Endothelial cell (in vitro differentiated cells): Measurements from ENCODE around the gene CCL25. TPM values are rescaled to one million over a fixed set of nuclear protein-coding genes. Genes with fewer than 3 reads are reported as not detected.
"Not testable (repeated sequence)": the region's sequence is repeated elsewhere in the genome, so short reads cannot be mapped to it uniquely, and the experiment has no call there.

Experiments
- DNase-seq: peaks from one replicate; pipeline ENCODE4 v3.0.0; 2021; ENCODE audit warnings: low spot score
- H3K27ac Mint-ChIP-seq: one replicate; pipeline ENCODE4 v1.8.0; 2021; ENCODE audit warnings: mixed read lengths, inconsistent platforms; ENCODE audit not compliant: unreplicated experiment
- H3K27me3 Mint-ChIP-seq: one replicate; pipeline ENCODE4 v1.8.0; 2021; ENCODE audit warnings: mild to moderate bottlenecking, moderate library complexity, mixed read lengths, inconsistent platforms; ENCODE audit not compliant: unreplicated experiment
- H3K36me3 Mint-ChIP-seq: one replicate; pipeline ENCODE4 v1.8.0; 2021; ENCODE audit warnings: mild to moderate bottlenecking, low read depth, mixed read lengths, inconsistent platforms; ENCODE audit not compliant: unreplicated experiment
- H3K4me1 Mint-ChIP-seq: one replicate; pipeline ENCODE4 v1.8.0; 2021; ENCODE audit warnings: mild to moderate bottlenecking, mixed read lengths, inconsistent platforms; ENCODE audit not compliant: unreplicated experiment
- H3K4me3 Mint-ChIP-seq: one replicate; pipeline ENCODE4 v1.8.0; 2021; ENCODE audit warnings: mild to moderate bottlenecking, mixed read lengths, inconsistent platforms; ENCODE audit not compliant: unreplicated experiment
- H3K9me3 Mint-ChIP-seq: one replicate; pipeline ENCODE4 v1.8.0; 2021; ENCODE audit warnings: mixed read lengths, inconsistent platforms; ENCODE audit not compliant: unreplicated experiment
- total RNA-seq: library from RNA; stranded (reverse); fragmentation: NEBNext Ultra II Directional; extraction: Animal tissue kit (Norgen Biotek cat#: 25700); gene quantifications from one replicate; pipeline ENCODE4 v1.2.1, GENCODE V29; 2021; ENCODE audit not compliant: unreplicated experiment
- TF ChIP-seq, protein P1 (sequence below): fragments of 200-600 bp; sonication (generic); IDR thresholded peaks from one replicate; pipeline ENCODE4 v1.5.0; 2021; ENCODE audit warnings: antibody characterized with exemption; ENCODE audit not compliant: unreplicated experiment

Gene CCL25
- total RNA-seq, 1 donor from 2014 or later: not detected

DNA sequence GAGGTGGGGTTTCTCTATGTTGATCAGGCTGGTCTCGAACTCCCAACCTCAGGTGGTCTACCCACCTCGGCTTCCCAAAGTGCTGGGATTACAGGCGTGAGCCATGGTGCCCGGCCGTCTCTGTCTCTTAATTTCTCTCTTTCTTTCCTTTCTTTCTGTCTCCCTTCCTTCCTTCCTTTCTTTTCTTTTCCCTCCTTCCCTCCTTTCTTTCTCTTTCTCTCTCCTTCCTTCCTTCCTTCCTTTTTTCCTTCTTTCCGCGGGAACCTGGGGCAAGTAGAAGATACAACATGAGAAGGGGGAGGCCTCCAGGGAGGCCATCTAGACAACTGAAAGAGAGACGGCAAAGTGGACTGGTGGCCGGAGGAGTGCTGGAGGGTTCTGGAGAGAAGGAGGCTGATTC, 31.9 kb upstream of the CCL25 start:
- TF ChIP-seq, protein P1, sequence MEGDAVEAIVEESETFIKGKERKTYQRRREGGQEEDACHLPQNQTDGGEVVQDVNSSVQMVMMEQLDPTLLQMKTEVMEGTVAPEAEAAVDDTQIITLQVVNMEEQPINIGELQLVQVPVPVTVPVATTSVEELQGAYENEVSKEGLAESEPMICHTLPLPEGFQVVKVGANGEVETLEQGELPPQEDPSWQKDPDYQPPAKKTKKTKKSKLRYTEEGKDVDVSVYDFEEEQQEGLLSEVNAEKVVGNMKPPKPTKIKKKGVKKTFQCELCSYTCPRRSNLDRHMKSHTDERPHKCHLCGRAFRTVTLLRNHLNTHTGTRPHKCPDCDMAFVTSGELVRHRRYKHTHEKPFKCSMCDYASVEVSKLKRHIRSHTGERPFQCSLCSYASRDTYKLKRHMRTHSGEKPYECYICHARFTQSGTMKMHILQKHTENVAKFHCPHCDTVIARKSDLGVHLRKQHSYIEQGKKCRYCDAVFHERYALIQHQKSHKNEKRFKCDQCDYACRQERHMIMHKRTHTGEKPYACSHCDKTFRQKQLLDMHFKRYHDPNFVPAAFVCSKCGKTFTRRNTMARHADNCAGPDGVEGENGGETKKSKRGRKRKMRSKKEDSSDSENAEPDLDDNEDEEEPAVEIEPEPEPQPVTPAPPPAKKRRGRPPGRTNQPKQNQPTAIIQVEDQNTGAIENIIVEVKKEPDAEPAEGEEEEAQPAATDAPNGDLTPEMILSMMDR: no peak

DNA sequence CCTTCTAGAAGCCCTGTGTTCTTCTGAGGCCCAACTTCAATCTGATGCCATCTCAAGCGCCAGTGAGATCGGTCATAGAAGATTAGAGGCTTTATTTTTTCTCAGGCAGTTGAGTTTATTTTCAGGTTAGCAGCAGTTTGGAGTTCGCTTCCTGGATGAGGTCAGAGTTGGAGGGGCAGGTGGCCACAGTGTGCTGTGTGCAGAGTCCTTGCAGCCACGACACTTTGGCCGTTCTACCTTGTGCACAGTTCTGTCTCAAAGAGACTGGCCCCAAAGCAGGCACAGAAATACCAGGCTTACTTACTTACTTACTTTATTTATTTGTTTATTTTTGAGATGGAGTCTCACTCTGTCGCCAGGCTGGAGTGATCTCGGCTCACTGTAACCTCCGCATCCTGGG, 31.2 kb upstream of the CCL25 start:
- Mint-ChIP-seq H3K4me1 (peaks cover 3% of the 10 kb centered on the region), H3K27ac (no peak overlapping the region), H3K9me3 (no peaks in the 10 kb centered on the region), H3K27me3 (peaks cover 1% of the 10 kb centered on the region), H3K4me3 (no peak overlapping the region), H3K36me3 (no peaks in the 10 kb centered on the region)
- DNase-seq: no peak
- TF ChIP-seq, protein P1: no peak

More for the DNA sequence above, 31.9 kb upstream of the CCL25 start:
- no peak for DNase-seq
- H3K36me3 Mint-ChIP-seq: no peaks in the 10 kb centered on the region
- no peak overlapping the region for H3K27ac Mint-ChIP-seq
- no peak overlapping the region for H3K4me3 Mint-ChIP-seq
- peaks cover 1% of the 10 kb centered on the region for H3K27me3 Mint-ChIP-seq
- H3K4me1 Mint-ChIP-seq: peaks cover 3% of the 10 kb centered on the region
- H3K9me3 Mint-ChIP-seq: no peaks in the 10 kb centered on the region

DNA sequence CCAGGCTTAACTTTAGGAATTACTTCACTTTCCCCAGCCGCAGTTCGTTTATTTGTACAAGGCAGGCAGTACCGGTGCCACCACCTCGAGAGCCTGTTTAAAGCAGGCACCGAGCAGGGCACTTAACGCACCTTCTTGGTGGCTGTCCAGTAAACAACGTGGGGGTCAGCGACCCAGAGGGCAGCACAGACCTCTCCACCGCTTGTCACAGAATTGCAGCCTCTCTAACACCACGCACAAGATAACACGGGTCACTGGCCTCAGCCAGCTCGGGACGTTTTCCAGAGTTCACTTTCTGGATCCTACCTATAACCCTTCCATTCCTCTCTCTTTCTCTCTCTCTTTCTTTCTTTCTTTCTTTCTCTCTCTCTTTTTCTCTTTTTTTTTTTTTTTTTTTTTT, 30.3 kb upstream of the CCL25 start:
- Mint-ChIP-seq H3K27ac (no peak overlapping the region), H3K36me3 (no peaks in the 10 kb centered on the region), H3K9me3 (no peaks in the 10 kb centered on the region), H3K4me1 (peaks cover 3% of the 10 kb centered on the region), H3K27me3 (peaks cover 1% of the 10 kb centered on the region), H3K4me3 (no peak overlapping the region)
- TF ChIP-seq, protein P1: no peak
- DNase-seq: no peak

DNA sequence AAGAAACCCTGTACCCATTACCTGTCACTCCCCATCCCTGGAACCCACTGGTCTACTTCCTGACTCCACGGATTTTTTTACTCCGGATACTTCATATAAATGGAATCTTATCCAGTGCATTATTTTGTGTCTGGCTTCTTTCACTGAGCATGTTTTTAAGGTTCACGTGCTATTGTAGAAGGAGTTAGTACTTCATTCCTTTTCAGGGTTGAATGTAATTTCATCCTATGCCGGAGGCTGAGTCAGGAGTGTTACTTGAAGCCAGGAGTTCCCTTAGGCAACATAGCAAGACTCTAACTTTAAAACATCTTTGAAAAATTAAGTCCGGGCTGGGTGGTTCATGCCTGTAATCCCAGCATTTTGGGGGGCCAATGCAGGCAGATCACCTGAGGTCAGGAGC, 29.2 kb upstream of the CCL25 start:
- no peak for DNase-seq
- no peak overlapping the region for H3K27ac Mint-ChIP-seq
- H3K36me3 Mint-ChIP-seq: no peaks in the 10 kb centered on the region
- H3K4me1 Mint-ChIP-seq: peaks cover 3% of the 10 kb centered on the region
- H3K4me3 Mint-ChIP-seq: no peak overlapping the region
- TF ChIP-seq, protein P1: no peak
- H3K9me3 Mint-ChIP-seq: no peaks in the 10 kb centered on the region
- H3K27me3 Mint-ChIP-seq: peaks cover 1% of the 10 kb centered on the region

DNA sequence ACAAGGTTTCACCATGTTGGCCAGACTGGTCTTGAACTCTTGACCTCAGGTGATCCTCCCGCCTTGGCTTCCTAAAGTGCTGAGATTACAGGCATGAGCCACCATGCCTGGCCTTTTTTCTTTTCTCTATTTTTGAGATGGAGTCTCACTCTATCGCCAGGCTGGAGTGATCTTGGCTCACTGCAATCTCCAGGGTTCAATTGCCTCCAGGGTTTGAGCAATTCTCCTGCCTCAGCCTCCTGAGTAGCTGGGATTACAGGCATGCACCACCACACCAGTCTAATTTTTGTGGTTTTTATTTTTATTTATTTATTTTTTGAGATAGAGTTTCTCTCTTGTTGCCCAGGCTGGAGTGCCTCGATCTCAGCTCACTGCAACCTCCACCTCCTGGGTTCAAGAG, 28.3 kb upstream of the CCL25 start:
- not testable (repeated sequence) for H3K36me3 Mint-ChIP-seq, H3K4me3 Mint-ChIP-seq, H3K27me3 Mint-ChIP-seq, H3K4me1 Mint-ChIP-seq, H3K27ac Mint-ChIP-seq, DNase-seq, H3K9me3 Mint-ChIP-seq

DNA sequence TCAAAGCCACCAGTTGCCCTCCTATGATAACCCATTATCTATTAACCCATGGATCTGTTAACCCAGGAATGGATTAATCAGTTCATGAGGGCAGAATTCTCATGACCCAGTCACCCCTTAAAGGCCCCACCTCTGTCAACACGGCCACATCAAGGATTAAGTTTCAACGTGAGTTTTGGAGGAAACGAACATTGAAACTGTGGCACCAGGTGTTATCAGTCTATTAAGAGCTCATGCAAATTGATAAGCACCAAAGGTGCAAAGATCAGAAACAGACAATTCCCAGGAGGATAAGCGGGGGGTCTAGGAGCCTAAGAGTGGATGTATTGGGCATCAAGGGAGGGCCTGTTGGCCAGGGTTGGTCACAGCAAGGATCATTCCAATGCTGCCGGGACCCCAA, 27.2 kb upstream of the CCL25 start:
- H3K27me3 Mint-ChIP-seq: peaks cover 1% of the 10 kb centered on the region

More for the DNA sequence above, 27.2 kb upstream of the CCL25 start:
- H3K4me1 Mint-ChIP-seq: peaks cover 3% of the 10 kb centered on the region
- H3K36me3 Mint-ChIP-seq: no peaks in the 10 kb centered on the region
- no peak overlapping the region for H3K4me3 Mint-ChIP-seq
- no peak for DNase-seq
- no peaks in the 10 kb centered on the region for H3K9me3 Mint-ChIP-seq
- no peak overlapping the region for H3K27ac Mint-ChIP-seq
- TF ChIP-seq, protein P1: no peak
